ENCODE measurements around the gene TRAPPC3L. TPM values are rescaled to one million over a fixed set of nuclear protein-coding genes. Genes with fewer than 3 reads are reported as not detected.

Gene TRAPPC3L
- total and polyA plus RNA-seq, 2 of the 8 experiments (the other 6 are each of a cell fraction or from before 2014, with no cell fraction given), result not detected

GRCh38 chr6:116535109-116535508 lies 10.4 kb downstream of the TRAPPC3L start (continued):
- no peak for TF ChIP-seq CEBPB (IDR thresholded peaks at IDR 0.05; ENCODE audit: low read depth, low read length)
- no peak for TF ChIP-seq BRCA1 (IDR thresholded peaks at IDR 0.05; ENCODE audit: low read depth, low read length)
- no peak for TF ChIP-seq KDM1A (IDR thresholded peaks at IDR 0.05; ENCODE audit: borderline replicate concordance, low read length)
- TF ChIP-seq NANOG (IDR thresholded peaks at IDR 0.05; ENCODE audit: insufficient read depth, low read depth, low read length, poor library complexity, severe bottlenecking), result no peak
- no peak for TF ChIP-seq MAX (IDR thresholded peaks at IDR 0.05)
- no peak for TF ChIP-seq SP4 (IDR thresholded peaks at IDR 0.05; ENCODE audit: low read length)

Data from H1 (cell line).